Kidney (tissue), 14 donors: ENCODE data around the gene CCDC68. TPM values are rescaled to one million over a fixed set of nuclear protein-coding genes. Genes with fewer than 3 reads are reported as not detected.

ENCODE experiments used
- DNase-seq, 5 donors: peaks; one replicate each; pipeline ENCODE4 v3.0.0-alpha.2; 2013 to 2020
- FAIRE-seq: peaks from 2 replicates; lab custom pipeline; 2012; peaks lifted over from hg19 to GRCh38; lab: Jason Lieb, UNC
- H3K27ac ChIP-seq, 2 donors: one replicate each; pipeline ENCODE4 v1.7.0; 2013; ENCODE audit warnings: low read depth in 2 of 2, low read length in 2 of 2, inconsistent platforms in 1 of 2
- H3K27me3 ChIP-seq: one replicate; pipeline ENCODE4 v1.7.1; 2013; ENCODE audit warnings: low read length, inconsistent platforms; ENCODE audit not compliant: control insufficient read depth, insufficient read depth
- H3K36me3 ChIP-seq, 3 donors: one replicate each; pipeline versions ENCODE4 v1.7.0 to v1.7.1; 2013; ENCODE audit warnings: low read length in 3 of 3, control low read depth in 1 of 3, inconsistent platforms in 1 of 3; ENCODE audit not compliant: insufficient read depth in 3 of 3, control insufficient read depth in 2 of 3
- H3K4me1 ChIP-seq, 3 donors: one replicate each; pipeline versions ENCODE4 v1.7.0 to v1.7.1; 2013; ENCODE audit warnings: low read length in 3 of 3, inconsistent platforms in 1 of 3, low read depth in 1 of 3; ENCODE audit not compliant: control insufficient read depth in 2 of 3, insufficient read depth in 2 of 3
- H3K4me3 ChIP-seq, 3 donors: one replicate each; pipeline versions ENCODE4 v1.7.0 to v1.8.1; 2013; ENCODE audit warnings: low read length in 3 of 3, control low read depth in 1 of 3, inconsistent platforms in 1 of 3
- H3K9ac ChIP-seq, 3 donors: one replicate each; pipeline versions ENCODE4 v1.7.0 to v1.7.1; 2013; ENCODE audit warnings: low read length in 3 of 3, control low read depth in 1 of 3, inconsistent platforms in 1 of 3
- H3K9me3 ChIP-seq, 3 donors: one replicate each; pipeline versions ENCODE4 v1.7.0 to v1.7.1; 2013; ENCODE audit warnings: low read length in 3 of 3, control low read depth in 1 of 3, inconsistent platforms in 1 of 3; ENCODE audit not compliant: control insufficient read depth in 2 of 3, insufficient read depth in 1 of 3
- CTCF ChIP-seq: IDR thresholded peaks from 3 replicates; pipeline ENCODE4 v1.5.1; 2012; ENCODE audit warnings: mild to moderate bottlenecking, moderate library complexity, borderline replicate concordance; ENCODE audit not compliant: insufficient read depth; ENCODE audit errors: extremely low read depth
- intact Hi-C: fragments of 100-400 bp; cut with DNase I; formaldehyde crosslinking; loops from one replicate; pipeline ENCODE4 v1.11.1; 2022
- polyA plus RNA-seq: library from polyadenylated mRNA; stranded (reverse); fragments of 350-450 nt; fragmentation: Illumina TruSeq; extraction: RNeasy Lipid Tissue Mini Kit (QIAGEN cat#74804); gene quantifications from one replicate; pipeline ENCODE4 v1.2.3, GENCODE V29; 2014; ENCODE audit warnings: low read depth, low replicate concordance; ENCODE audit not compliant: insufficient read depth
- total RNA-seq: library from RNA; stranded (reverse); fragmentation: NEBNext Ultra II Directional; extraction: Animal tissue kit (Norgen Biotek cat#: 25700); gene quantifications from one replicate; pipeline ENCODE4 v1.2.1, GENCODE V29; 2021
- donor health status: control.
- donor health status: control.
- donor health status: control.
- donor health status: control.
- donor health status: control.
- donor health status: DM: yes; HTN: yes; CAD: no.
- donor health status: Normal renal cell carcinoma (clear cell type).

CCDC68 gene
- total and polyA plus RNA-seq, 2 donors from 2014 or later: 2.6 to 6.1 TPM

DNA sequence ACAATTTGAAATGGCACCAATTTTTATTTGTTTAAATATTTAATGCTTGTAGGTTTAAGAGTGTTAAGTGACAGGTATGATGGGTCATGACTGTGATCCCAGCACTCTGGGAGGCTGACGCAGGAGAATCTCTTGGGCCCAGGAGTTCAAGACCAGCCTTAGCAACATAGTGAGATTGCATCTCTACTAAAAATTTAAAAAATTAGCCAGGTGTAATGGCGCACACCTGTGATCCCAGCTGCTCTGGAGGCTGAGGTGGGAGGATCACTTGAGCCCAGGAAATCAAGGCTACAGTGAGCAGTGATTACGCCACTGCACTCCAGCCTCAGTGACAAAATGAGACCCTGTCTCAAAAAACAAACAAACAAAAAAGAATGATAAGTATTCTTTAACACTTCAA lies 43.0 kb upstream of the CCDC68 start:
- H3K27me3 ChIP-seq: no peaks in the 10 kb centered on the region
- no peak for FAIRE-seq
- no peak for TF ChIP-seq CTCF

GRCh38 chr18:55001394-55002024 lies 42.2 kb upstream of the CCDC68 start:
- no peak for FAIRE-seq
- TF ChIP-seq CTCF: no peak
- Histone ChIP-seq H3K27ac (no peak overlapping the region), H3K4me3 (no peak overlapping the region), H3K4me1 (no peaks in the 10 kb centered on the region), H3K36me3 (no peaks in the 10 kb centered on the region), H3K9me3 (no peaks in the 10 kb centered on the region), H3K9ac (no peak overlapping the region), H3K27me3 (no peaks in the 10 kb centered on the region)
- DNase-seq: peak in 2 of 5 donors; percentile 11 to 29
- intact Hi-C loops: no loop called here

More for the DNA sequence above, 43.0 kb upstream of the CCDC68 start:
- H3K9ac ChIP-seq: no peak overlapping the region
- H3K27ac ChIP-seq: no peak overlapping the region
- H3K4me1 ChIP-seq: no peaks in the 10 kb centered on the region
- H3K4me3 ChIP-seq: no peak overlapping the region
- no peaks in the 10 kb centered on the region for H3K36me3 ChIP-seq
- H3K9me3 ChIP-seq: no peaks in the 10 kb centered on the region
- no peak for DNase-seq
- intact Hi-C loops: no loop called here

GRCh38 chr18:55000529-55000928 lies 41.3 kb upstream of the CCDC68 start:
- intact Hi-C loops: no loop called here
- no peaks in the 10 kb centered on the region for H3K9me3 ChIP-seq
- no peak overlapping the region for H3K27ac ChIP-seq
- H3K36me3 ChIP-seq: no peaks in the 10 kb centered on the region
- no peak for TF ChIP-seq CTCF
- no peak overlapping the region for H3K9ac ChIP-seq
- no peaks in the 10 kb centered on the region for H3K27me3 ChIP-seq
- DNase-seq: no peak
- FAIRE-seq: no peak
- H3K4me3 ChIP-seq: no peak overlapping the region
- H3K4me1 ChIP-seq: no peaks in the 10 kb centered on the region

- intact Hi-C loops: no loop called here
- Histone ChIP-seq H3K36me3 (no peaks in the 10 kb centered on the region), H3K4me1 (no peaks in the 10 kb centered on the region), H3K4me3 (no peak overlapping the region), H3K27ac (no peak overlapping the region), H3K9ac (no peak overlapping the region), H3K27me3 (no peaks in the 10 kb centered on the region), H3K9me3 (no peaks in the 10 kb centered on the region)
- TF ChIP-seq CTCF: no peak
- no peak for DNase-seq
- FAIRE-seq: no peak
These were observed 39.8 kb upstream of the CCDC68 start for GRCh38 chr18:54999016-54999415.
